Activated CD4-positive, alpha-beta T cell treated with anti-CD3 and anti-CD28 coated beads for 24 hours (primary cell): ENCODE results near the gene PRDM2.
A peak's percentile ranks its signal among the peaks of the same experiment; 100 is the strongest.
"Not testable (repeated sequence)": the region's sequence is repeated elsewhere in the genome, so short reads cannot be mapped to it uniquely, and the experiment has no call there.

Experiments
- DNase-seq, 2 donors: peaks; one replicate each; pipeline ENCODE4 v3.0.0-alpha.2; 2020; ENCODE audit warnings: low read depth in 2 of 2

The PRDM2 gene, protein sequence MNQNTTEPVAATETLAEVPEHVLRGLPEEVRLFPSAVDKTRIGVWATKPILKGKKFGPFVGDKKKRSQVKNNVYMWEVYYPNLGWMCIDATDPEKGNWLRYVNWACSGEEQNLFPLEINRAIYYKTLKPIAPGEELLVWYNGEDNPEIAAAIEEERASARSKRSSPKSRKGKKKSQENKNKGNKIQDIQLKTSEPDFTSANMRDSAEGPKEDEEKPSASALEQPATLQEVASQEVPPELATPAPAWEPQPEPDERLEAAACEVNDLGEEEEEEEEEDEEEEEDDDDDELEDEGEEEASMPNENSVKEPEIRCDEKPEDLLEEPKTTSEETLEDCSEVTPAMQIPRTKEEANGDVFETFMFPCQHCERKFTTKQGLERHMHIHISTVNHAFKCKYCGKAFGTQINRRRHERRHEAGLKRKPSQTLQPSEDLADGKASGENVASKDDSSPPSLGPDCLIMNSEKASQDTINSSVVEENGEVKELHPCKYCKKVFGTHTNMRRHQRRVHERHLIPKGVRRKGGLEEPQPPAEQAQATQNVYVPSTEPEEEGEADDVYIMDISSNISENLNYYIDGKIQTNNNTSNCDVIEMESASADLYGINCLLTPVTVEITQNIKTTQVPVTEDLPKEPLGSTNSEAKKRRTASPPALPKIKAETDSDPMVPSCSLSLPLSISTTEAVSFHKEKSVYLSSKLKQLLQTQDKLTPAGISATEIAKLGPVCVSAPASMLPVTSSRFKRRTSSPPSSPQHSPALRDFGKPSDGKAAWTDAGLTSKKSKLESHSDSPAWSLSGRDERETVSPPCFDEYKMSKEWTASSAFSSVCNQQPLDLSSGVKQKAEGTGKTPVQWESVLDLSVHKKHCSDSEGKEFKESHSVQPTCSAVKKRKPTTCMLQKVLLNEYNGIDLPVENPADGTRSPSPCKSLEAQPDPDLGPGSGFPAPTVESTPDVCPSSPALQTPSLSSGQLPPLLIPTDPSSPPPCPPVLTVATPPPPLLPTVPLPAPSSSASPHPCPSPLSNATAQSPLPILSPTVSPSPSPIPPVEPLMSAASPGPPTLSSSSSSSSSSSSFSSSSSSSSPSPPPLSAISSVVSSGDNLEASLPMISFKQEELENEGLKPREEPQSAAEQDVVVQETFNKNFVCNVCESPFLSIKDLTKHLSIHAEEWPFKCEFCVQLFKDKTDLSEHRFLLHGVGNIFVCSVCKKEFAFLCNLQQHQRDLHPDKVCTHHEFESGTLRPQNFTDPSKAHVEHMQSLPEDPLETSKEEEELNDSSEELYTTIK (N-terminal part only)

GRCh38 chr1:13699936-13700520 lies at the start of gene PRDM2:
PRDM2 (plus strand) TSS chr1:13700188; CDS start chr1:13715606, 15,418 bp downstream.
- DNase-seq, result peak; percentile 38 to 41

- DNase-seq, result no peak
Observed at GRCh38 chr1:13651279-13651678, 48.7 kb upstream of the PRDM2 start.

- no peak for DNase-seq
Observed at GRCh38 chr1:13652238-13652637, 47.8 kb upstream of the PRDM2 start.

DNA sequence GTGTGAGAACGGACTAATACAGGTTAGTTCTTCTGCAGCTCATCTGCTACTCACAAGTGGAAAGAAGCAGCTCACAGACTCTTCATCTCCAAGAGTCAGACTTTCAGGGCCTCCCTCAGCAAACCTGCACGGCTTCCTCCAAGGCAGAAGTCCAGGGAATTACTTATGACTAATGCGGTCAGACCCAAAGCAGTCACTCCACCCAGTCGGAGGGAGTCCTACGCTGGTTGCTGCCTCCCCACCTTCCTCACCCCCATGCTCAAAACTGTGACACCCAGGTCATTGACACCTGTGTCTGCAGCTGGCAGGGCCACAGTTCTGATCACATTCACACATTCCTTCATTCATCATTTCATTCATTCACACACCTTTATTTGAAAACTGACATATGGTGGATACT lies 38.4 kb upstream of the PRDM2 start:
- no peak for DNase-seq

- DNase-seq, result no peak
Observed at GRCh38 chr1:13662493-13662892, 37.5 kb upstream of the PRDM2 start.

GRCh38 chr1:13663969-13664368 lies 36.0 kb upstream of the PRDM2 start:
- no peak for DNase-seq

DNA sequence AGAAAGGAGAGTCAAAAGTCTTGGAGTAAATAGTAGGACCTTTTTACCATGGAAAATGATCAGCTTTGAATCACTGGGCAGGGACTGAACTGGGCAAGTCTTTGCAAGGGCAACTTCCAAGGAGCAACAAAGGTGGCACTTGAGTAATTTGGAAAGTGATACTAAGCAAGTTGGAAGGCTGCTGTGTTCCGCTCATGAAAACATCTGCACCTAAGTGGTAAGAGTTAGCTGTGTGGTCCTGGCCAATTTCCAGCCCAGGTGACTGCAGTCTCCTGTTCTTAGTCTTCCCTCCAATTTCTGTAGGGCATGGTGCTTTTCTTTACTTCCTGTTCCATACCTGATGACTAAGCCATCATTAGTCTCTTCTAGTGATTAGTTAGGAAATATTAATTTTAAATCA lies 35.5 kb upstream of the PRDM2 start:
- no peak for DNase-seq

- DNase-seq, result no peak
Observed at GRCh38 chr1:13666317-13666716, 33.7 kb upstream of the PRDM2 start.

DNA sequence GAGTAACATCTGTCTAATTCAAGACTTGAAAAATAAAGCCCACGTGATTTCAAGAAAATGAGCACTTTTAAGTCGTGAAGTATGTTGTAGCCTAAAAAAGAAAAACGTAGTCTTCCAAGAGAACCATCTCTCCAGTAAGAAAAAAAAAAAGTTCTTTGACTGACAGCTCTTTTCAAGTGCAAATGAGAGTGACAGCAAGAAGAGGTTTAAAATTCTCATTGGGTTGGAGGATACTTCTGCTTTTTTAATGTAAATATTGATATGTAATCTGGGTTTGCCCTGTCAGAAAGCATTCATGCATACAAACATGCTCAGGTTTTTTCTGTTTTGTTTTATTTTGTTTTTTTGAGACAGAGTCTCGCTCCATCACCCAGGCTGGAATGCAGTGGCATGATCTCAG lies 32.3 kb upstream of the PRDM2 start:
- no peak for DNase-seq

DNA sequence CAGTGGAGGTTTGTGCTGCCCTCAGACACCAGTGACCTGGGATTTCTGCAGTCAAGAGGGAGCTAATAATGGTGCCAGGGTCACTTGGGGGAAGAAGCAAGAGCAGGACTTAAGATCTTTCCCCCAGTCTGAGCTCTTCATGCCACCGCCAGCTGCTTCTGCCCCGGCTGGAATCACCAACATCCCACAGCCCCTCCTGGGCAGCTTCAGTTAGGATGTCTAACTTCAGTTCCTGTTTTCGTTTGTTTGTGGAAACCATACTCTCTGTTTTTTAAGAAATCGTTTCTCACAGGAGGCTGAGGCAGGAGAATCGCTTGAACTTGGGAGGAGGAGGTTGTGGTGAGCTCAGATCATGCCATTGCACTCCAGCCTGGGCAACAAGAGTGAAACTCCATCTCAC lies 25.6 kb upstream of the PRDM2 start:
- no peak for DNase-seq

DNA sequence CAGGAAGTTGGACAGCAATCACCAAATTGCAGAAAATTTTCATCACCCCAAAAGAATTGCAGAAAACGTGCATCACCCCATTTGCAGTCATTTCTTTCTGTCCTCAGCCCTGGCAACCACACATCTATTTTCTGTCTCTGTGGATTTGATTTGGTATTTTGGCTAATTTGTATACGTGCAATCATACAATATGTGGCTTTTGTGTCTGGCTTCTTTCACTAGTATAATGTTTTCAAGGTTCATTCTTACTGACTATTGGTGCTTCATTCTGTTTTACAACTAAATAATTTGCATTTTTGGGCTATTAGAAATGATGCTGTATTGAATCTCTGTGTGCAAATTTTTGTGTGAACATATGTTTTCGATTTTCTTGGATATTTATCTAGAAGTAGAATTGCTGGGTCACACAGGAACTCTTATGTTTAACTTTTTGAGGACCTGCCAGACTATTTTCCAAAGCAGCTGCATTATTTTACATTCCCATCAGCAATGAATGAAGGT lies 24.8 kb upstream of the PRDM2 start:
- no peak for DNase-seq

DNA sequence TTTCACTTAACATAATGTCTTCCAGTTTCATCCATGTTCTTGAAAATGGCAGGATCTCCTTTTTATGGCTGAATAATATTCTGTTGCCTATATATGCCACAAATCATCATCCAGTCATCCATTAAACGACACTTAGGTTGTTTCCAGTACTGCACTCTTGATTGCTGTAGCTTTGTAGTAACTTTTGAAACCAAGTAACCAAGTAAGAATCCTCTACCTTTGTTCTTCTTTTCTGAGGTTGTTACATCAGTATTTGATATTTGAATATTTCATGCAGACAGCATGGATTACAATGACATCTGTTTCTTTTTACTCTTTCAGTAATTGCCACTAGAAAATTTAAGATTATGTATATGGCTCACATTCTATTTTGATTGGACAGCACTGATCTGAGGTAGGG lies 22.1 kb upstream of the PRDM2 start:
- no peak for DNase-seq

- DNase-seq, result no peak
Observed at GRCh38 chr1:13679651-13680050, 20.3 kb upstream of the PRDM2 start.

DNA sequence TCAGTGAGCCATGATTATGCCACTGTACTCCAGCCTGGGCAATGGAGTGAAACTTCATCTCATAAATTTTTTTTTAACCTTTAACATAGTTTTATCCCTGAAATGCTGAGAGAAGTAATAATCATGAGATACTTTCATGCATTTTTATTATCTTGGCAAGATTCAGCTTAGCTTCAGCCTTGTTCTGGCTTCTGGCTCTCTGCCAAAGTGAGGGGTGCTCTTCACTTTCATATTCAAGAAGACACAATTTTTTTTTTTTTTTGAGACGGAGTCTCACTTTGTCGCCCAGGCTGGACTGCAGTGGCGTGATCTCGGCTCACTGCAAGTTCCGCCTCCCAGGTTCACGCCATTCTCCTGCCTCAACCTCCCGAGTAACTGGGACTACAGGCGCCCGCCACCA lies 19.4 kb upstream of the PRDM2 start:
- DNase-seq, result not testable (repeated sequence)

DNA sequence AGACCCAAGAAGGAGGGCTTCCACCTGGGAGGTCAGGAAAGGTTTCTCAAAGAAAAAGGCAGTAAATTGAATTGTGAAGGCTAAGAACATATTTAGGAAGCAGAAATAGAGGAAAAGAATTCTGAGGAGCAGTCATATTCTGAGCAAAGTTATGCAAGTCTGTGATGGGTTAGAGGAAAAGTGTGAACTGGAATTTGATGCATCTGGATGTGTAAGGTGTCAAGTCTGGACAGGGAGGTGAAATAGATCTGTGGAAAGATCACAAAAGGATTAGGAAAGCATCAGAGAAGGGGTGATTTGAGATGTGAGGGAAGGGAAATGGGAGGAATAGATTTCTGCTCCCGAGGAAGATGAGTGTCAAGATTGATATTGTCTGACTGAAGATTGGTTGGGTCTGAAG lies 18.1 kb upstream of the PRDM2 start:
- DNase-seq, result no peak

DNA sequence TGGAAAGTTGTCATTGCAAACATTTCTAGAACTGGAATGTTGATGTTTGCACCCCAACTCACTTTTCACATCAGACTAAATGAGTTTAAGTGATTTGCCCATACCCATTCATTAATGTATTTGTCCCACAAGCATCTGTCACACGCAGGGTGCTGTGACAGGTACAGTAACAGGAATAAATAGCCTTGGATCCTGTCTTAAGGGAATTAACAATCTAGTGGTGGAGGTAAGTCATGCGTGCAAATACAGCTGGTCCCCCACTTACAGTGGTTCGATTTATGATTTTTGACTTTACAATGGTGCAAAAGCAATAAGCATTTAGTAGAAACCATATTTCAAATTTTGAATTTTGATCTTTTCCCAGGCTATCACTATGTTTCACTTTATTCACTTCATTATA lies 17.5 kb upstream of the PRDM2 start:
- no peak for DNase-seq

DNA sequence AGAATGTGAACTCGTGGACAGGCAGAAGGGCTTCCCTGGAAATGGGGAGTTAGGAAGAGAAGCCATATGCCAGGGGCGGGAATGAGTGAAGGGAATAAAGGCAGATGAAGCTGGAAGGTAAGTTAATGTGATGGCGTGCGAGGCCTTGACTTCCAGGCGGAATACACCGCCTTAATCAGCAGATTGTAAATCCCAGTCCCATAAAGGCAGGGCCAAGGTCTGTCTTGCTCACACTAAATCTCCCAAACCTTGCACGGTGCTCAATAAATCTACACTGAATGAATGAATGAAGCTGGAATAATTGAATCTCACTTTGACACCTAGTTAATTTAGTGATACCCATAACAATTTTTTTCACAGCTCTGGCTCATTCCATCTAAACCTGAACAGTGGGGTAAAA lies 16.8 kb upstream of the PRDM2 start:
- DNase-seq, result no peak

DNA sequence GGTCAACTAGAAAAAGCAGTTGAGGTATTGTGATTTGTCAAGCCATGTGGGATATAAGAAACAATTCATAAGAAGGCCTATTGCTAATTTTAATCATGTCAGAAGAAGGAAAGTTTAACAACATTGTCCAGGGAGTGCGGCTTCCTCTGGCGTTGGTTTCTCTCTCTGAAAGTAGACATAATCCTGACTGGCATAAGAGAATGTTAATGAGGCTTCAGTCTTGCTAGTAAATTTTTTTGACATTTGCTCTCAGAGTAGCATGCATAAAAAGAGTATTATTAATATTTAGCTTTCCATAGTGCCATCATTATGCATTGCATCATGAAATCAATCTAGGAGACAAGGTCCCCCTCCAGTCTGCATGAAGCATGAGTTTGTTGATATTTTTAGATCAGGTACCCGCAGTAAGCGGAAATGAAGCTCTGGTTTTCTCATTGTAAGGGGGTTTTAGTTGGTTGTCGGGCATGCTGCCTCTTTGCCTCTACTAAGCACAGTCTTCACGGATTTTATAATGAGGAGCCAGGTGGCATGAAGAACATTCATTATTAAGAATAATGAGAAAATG lies 12.8 kb upstream of the PRDM2 start:
- no peak for DNase-seq

GRCh38 chr1:13693094-13693493 lies 6.9 kb upstream of the PRDM2 start:
- DNase-seq, result not testable (repeated sequence)

DNA sequence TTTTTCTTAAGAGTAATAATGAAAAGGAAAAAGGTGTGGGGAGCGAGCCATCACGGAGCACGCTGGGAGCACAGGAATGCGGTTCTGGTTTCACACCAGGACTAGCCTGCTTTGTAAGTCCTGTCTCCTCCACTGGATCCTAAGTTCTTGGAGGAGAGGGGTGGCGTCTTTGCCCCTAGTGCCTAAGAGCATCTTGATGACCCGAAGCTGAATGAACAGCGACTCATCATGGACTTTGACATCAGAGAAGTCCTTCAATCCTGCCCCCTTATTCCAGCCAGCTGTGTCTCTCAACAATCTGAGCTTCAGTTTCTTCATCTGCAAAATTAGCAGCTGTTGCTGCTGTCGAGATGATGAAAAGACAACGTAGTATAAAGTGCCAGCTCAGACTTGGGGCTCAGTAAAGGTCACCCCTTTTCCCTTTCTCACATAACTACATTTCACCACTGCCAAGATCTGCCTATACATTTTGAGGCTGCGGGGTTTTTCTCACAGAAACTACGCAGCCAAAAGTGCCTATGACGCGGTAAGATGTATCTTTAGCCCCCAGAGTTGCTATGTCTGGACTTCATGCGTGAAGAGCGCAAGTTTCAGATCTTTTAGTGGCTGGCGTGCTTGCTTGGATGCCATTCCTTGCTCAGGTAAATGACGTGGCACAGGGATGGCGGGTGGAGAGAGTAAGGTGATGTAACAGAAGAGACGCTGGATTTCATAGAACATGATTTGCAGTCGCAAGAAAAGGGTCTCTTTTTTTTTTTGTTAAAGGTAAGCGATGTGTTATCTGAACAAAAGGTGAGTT lies 4.9 kb upstream of the PRDM2 start:
- DNase-seq, result no peak
